ENCODE results near the gene GTF2F2.

GRCh38 chr13:45299194-45299593, 178.9 kb downstream of the GTF2F2 start:
- no peak for TF ChIP-seq POLR2A (IDR thresholded peaks at IDR 0.05)
- no peak for TF ChIP-seq CTCF (IDR thresholded peaks at IDR 0.05)
